HEK293 (cell line): ENCODE measurements around the gene CASKIN1.

Experiments
- CTCF ChIA-PET: fragments of 350-600 bp; formaldehyde crosslinking; extraction: SDS; loops from one replicate; lab custom pipeline; 2021; ENCODE audit warnings: antibody characterized with exemption; lab: Yijun Ruan, JAX
- POLR2A ChIA-PET: fragments of 300-600 bp; formaldehyde crosslinking; extraction: SDS; loops from one replicate; lab custom pipeline; 2020; ENCODE audit warnings: antibody characterized with exemption, inconsistent platforms; lab: Yijun Ruan, JAX
- H3K27ac ChIP-seq: fragments of 200-500 bp; sonication (Bioruptor generic); 2 replicates; pipeline ENCODE4 v1.5.1; 2014; ENCODE audit warnings: low read depth, low read length, control low read depth, inconsistent platforms; ENCODE audit errors: extremely low read depth
- H3K36me3 ChIP-seq, 2 experiments: fragments of 200-500 bp in 1 of 2; sonication (Bioruptor generic) in 1 of 2; 1 replicate in 1 of 2; 2 replicates in 1 of 2; pipeline ENCODE4 v1.5.1; 2014 to 2017; ENCODE audit warnings: inconsistent platforms in 2 of 2, low read length in 2 of 2; ENCODE audit not compliant: control insufficient read depth in 2 of 2, insufficient read depth in 1 of 2
- H3K4me1 ChIP-seq: fragments of 200-500 bp; sonication (Bioruptor generic); 2 replicates; pipeline ENCODE4 v1.5.1; 2014; ENCODE audit warnings: mild to moderate bottlenecking, low read length, inconsistent platforms; ENCODE audit not compliant: control insufficient read depth, insufficient read depth
- H3K4me3 ChIP-seq: 2 replicates; pipeline ENCODE4 v1.5.1; 2011; ENCODE audit warnings: low read depth, mild to moderate bottlenecking, control low read depth, low read length, moderate library complexity
- H3K9me3 ChIP-seq: fragments of 200-500 bp; sonication (Bioruptor generic); 2 replicates; pipeline ENCODE4 v1.5.1; 2014; ENCODE audit warnings: low read depth, low read length, inconsistent platforms; ENCODE audit not compliant: control insufficient read depth, insufficient read depth
- GLIS2 ChIP-seq: fragments of 450-650 bp; formaldehyde crosslinking; IDR thresholded peaks from 2 replicates; pipeline ENCODE4 v1.5.1; 2016; ENCODE audit warnings: missing biosample characterization, missing genetic modification characterization
- KLF1 ChIP-seq: fragments of 450-650 bp; formaldehyde crosslinking; IDR thresholded peaks from 2 replicates; pipeline ENCODE4 v1.5.1; 2016; ENCODE audit warnings: missing biosample characterization, missing genetic modification characterization
- SETDB1 ChIP-seq: IDR thresholded peaks from one replicate; pipeline ENCODE4 v1.6.1; 2017; ENCODE audit warnings: mild to moderate bottlenecking, low read length, moderate library complexity, mixed read lengths; ENCODE audit not compliant: insufficient read length
- ZBTB20 ChIP-seq: fragments of 450-650 bp; formaldehyde crosslinking; IDR thresholded peaks from 2 replicates; pipeline ENCODE4 v1.5.1; 2016; ENCODE audit warnings: missing biosample characterization, missing genetic modification characterization
- ZNF138 ChIP-seq: fragments of 450-650 bp; formaldehyde crosslinking; IDR thresholded peaks from 2 replicates; pipeline ENCODE4 v1.5.1; 2016; ENCODE audit warnings: missing biosample characterization, missing genetic modification characterization, borderline replicate concordance
- ZNF140 ChIP-seq: fragments of 450-650 bp; formaldehyde crosslinking; IDR thresholded peaks from 2 replicates; pipeline ENCODE4 v1.5.1; 2016; ENCODE audit warnings: missing biosample characterization, missing genetic modification characterization
- ZNF211 ChIP-seq: fragments of 450-650 bp; formaldehyde crosslinking; IDR thresholded peaks from 2 replicates; pipeline ENCODE4 v1.5.1; 2016; ENCODE audit warnings: low read depth, missing biosample characterization, missing genetic modification characterization
- ZNF324 ChIP-seq: fragments of 450-650 bp; formaldehyde crosslinking; IDR thresholded peaks from 2 replicates; pipeline ENCODE4 v1.5.1; 2016; ENCODE audit warnings: missing biosample characterization, missing genetic modification characterization
- ZNF391 ChIP-seq: fragments of 450-650 bp; formaldehyde crosslinking; IDR thresholded peaks from 2 replicates; pipeline ENCODE4 v1.5.1; 2016; ENCODE audit warnings: low read depth, missing biosample characterization, missing genetic modification characterization, borderline replicate concordance
- ZNF623 ChIP-seq: fragments of 450-650 bp; formaldehyde crosslinking; IDR thresholded peaks from 2 replicates; pipeline ENCODE4 v1.5.1; 2016; ENCODE audit warnings: missing biosample characterization, missing genetic modification characterization
- ZSCAN23 ChIP-seq: fragments of 450-650 bp; formaldehyde crosslinking; IDR thresholded peaks from 2 replicates; pipeline ENCODE4 v1.5.1; 2016; ENCODE audit warnings: missing biosample characterization, missing genetic modification characterization
- ZSCAN4 ChIP-seq: fragments of 450-650 bp; formaldehyde crosslinking; IDR thresholded peaks from 2 replicates; pipeline ENCODE4 v1.5.1; 2017; ENCODE audit warnings: missing biosample characterization, missing genetic modification characterization
- TF ChIP-seq, protein P1 (sequence below): fragments of 450-650 bp; formaldehyde crosslinking; IDR thresholded peaks from 2 replicates; pipeline ENCODE4 v1.5.1; 2016; ENCODE audit warnings: missing biosample characterization, missing genetic modification characterization

CASKIN1 gene

GRCh38 chr16:2194852-2195321 lies 1.5 kb downstream of the CASKIN1 start (continued):
- peak; percentile 17; the same call in 1 of the 2 replicates for TF ChIP-seq ZNF623 (tag by site-specific recombination)
- TF ChIP-seq, all 188 proteins: peak for 20

- Histone ChIP-seq H3K9me3 (no peaks in the 10 kb centered on the region), H3K4me3 (no peak overlapping the region), H3K4me1 (peaks cover 9% of the 10 kb centered on the region; the same call in 1 of the 2 replicates), H3K36me3 (no peaks in the 10 kb centered on the region), H3K27ac (no peak overlapping the region)
- TF ChIP-seq ZSCAN23 (tag by site-specific recombination) (no peak), ZBTB20 (0 out of 2 replicates have a peak, but pooled peaks have one; percentile 11), GLIS2 (tag by site-specific recombination) (no peak)
- TF ChIP-seq, protein P1, sequence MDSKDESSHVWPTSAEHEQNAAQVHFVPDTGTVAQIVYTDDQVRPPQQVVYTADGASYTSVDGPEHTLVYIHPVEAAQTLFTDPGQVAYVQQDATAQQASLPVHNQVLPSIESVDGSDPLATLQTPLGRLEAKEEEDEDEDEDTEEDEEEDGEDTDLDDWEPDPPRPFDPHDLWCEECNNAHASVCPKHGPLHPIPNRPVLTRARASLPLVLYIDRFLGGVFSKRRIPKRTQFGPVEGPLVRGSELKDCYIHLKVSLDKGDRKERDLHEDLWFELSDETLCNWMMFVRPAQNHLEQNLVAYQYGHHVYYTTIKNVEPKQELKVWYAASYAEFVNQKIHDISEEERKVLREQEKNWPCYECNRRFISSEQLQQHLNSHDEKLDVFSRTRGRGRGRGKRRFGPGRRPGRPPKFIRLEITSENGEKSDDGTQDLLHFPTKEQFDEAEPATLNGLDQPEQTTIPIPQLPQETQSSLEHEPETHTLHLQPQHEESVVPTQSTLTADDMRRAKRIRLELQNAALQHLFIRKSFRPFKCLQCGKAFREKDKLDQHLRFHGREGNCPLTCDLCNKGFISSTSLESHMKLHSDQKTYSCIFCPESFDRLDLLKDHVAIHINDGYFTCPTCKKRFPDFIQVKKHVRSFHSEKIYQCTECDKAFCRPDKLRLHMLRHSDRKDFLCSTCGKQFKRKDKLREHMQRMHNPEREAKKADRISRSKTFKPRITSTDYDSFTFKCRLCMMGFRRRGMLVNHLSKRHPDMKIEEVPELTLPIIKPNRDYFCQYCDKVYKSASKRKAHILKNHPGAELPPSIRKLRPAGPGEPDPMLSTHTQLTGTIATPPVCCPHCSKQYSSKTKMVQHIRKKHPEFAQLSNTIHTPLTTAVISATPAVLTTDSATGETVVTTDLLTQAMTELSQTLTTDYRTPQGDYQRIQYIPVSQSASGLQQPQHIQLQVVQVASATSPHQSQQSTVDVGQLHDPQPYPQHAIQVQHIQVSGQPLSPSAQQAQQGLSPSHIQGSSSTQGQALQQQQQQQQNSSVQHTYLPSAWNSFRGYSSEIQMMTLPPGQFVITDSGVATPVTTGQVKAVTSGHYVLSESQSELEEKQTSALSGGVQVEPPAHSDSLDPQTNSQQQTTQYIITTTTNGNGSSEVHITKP (tag by site-specific recombination): peak; percentile 42; the same call in 1 of the 2 replicates
- ChIA-PET POLR2A (interaction anchor here (0.6 to 2.5 kb wide), 12 partner anchors 10 to 266 kb away, joined by 3 to 30 read pairs (median 6); partner anchors contain the start of genes BRICD5, DNASE1L2, ECI1 and MLST8), CTCF (interaction anchor here (0.5 to 3.4 kb wide), 14 partner anchors 9 to 1950 kb away, joined by 3 to 28 read pairs (median 4); partner anchors contain the start of genes ABCA3, ECI1 and MLST8)
Measured at GRCh38 chr16:2194166-2194834, 2.1 kb downstream of the CASKIN1 start.

- POLR2A ChIA-PET: interaction anchor here (1.9 kb wide), 1 partner anchor 36 kb away, joined by 7 read pairs; the partner anchor contains the start of gene TRAF7
- no peak overlapping the region for H3K27ac ChIP-seq
- peaks cover 9% of the 10 kb centered on the region; the same call in 1 of the 2 replicates for H3K4me1 ChIP-seq
- CTCF ChIA-PET: no interaction called here
- TF ChIP-seq ZSCAN4 (tag by site-specific recombination) (no peak), KLF1 (tag by site-specific recombination) (no peak), ZSCAN23 (tag by site-specific recombination) (no peak), SETDB1 (no peak), ZNF324 (tag by site-specific recombination) (no peak), ZNF391 (tag by site-specific recombination) (no peak), ZNF138 (tag by site-specific recombination) (no peak), ZNF211 (tag by site-specific recombination) (no peak), ZNF140 (tag by site-specific recombination) (no peak)
- no peak overlapping the region for H3K4me3 ChIP-seq
- no peaks in the 10 kb centered on the region for H3K9me3 ChIP-seq
- H3K36me3 ChIP-seq: peaks cover 0 to 3% of the 10 kb centered on the region in 2 experiments; a peak in 1 of 3 replicates
Measured at GRCh38 chr16:2191446-2191706, 5.0 kb downstream of the CASKIN1 start.
